IMR-90 (cell line): ENCODE measurements around the gene ZCWPW1. TPM values are rescaled to one million over a fixed set of nuclear protein-coding genes. Genes with fewer than 3 reads are reported as not detected.

Experiments
- ATAC-seq: fragments of 200-7000 bp; cut with Tn5 transposase; 2 replicates; pipeline ENCODE4 v1.9.1; 2020; ENCODE audit warnings: low read depth, mild to moderate bottlenecking, moderate library complexity
- BruUV-seq: library from RNA; stranded (reverse); fragments of 400-500 nt; replicated peaks from 2 replicates; lab custom pipeline; 2021; lab: Mats Ljungman, UMichigan
- CTCF ChIA-PET: fragments of 300-600 bp; formaldehyde crosslinking; extraction: SDS; loops from one replicate; lab custom pipeline; 2021; ENCODE audit warnings: antibody characterized with exemption; lab: Yijun Ruan, JAX
- POLR2A ChIA-PET: fragments of 300-600 bp; sonication (Branson Sonifier 250); formaldehyde crosslinking; loops from one replicate; lab custom pipeline; 2022; ENCODE audit warnings: antibody characterized with exemption; ENCODE audit not compliant: unreplicated experiment; lab: Charles Lee
- DNase-seq: peaks from one replicate; pipeline ENCODE4 v3.0.0; 2013
- H2AFZ ChIP-seq: replicated peaks from 2 replicates; pipeline ENCODE3; 2013; ENCODE audit warnings: low read length, mild to moderate bottlenecking; ENCODE audit not compliant: poor library complexity
- H2AK5ac ChIP-seq: 2 replicates; pipeline ENCODE4 v1.6.1; 2013; ENCODE audit warnings: low read depth, low read length, inconsistent platforms
- H2AK9ac ChIP-seq: replicated peaks from 2 replicates; pipeline ENCODE3; 2013; ENCODE audit warnings: mild to moderate bottlenecking, low read depth, low read length, moderate library complexity; ENCODE audit not compliant: poor library complexity
- H2BK120ac ChIP-seq: 2 replicates; pipeline ENCODE4 v1.6.1; 2013; ENCODE audit warnings: low read depth, low read length, inconsistent platforms
- H2BK15ac ChIP-seq: 3 replicates; pipeline ENCODE4 v1.6.1; 2013; ENCODE audit warnings: low read depth, low read length, inconsistent platforms
- H2BK20ac ChIP-seq: 2 replicates; pipeline ENCODE4 v1.6.1; 2013; ENCODE audit warnings: low read depth, mild to moderate bottlenecking, inconsistent platforms, low read length, moderate library complexity
- H2BK5ac ChIP-seq: 2 replicates; pipeline ENCODE4 v1.6.1; 2013; ENCODE audit warnings: mild to moderate bottlenecking, low read depth, low read length, inconsistent platforms; ENCODE audit not compliant: poor library complexity, severe bottlenecking
- H3K14ac ChIP-seq: replicated peaks from 2 replicates; pipeline ENCODE4 v1.6.1; 2013; ENCODE audit warnings: low read depth, low read length, inconsistent platforms
- H3K18ac ChIP-seq: 2 replicates; pipeline ENCODE4 v1.6.1; 2013; ENCODE audit warnings: low read depth, low read length, control low read depth
- H3K23ac ChIP-seq: 2 replicates; pipeline ENCODE4 v1.6.1; 2013; ENCODE audit warnings: low read depth, low read length, inconsistent platforms
- H3K27ac ChIP-seq: 2 replicates; pipeline ENCODE4 v1.5.1; 2013; ENCODE audit warnings: mild to moderate bottlenecking, control low read depth, low read length; ENCODE audit not compliant: insufficient read depth
- H3K27me3 ChIP-seq: 2 replicates; pipeline ENCODE4 v1.6.1; 2013; ENCODE audit warnings: low read length; ENCODE audit not compliant: control insufficient read depth, insufficient read depth
- H3K36me3 ChIP-seq: 2 replicates; pipeline ENCODE4 v1.6.1; 2013; ENCODE audit warnings: low read length, mixed read lengths; ENCODE audit not compliant: control insufficient read depth, insufficient read depth
- H3K4ac ChIP-seq: 2 replicates; pipeline ENCODE4 v1.6.1; 2013; ENCODE audit warnings: low read depth, low read length, inconsistent platforms
- H3K4me1 ChIP-seq: 2 replicates; pipeline ENCODE4 v1.6.1; 2013; ENCODE audit warnings: low read length, mixed read lengths; ENCODE audit not compliant: control insufficient read depth, insufficient read depth
- H3K4me2 ChIP-seq: 2 replicates; pipeline ENCODE4 v1.6.1; 2013; ENCODE audit warnings: low read depth, mild to moderate bottlenecking, control low read depth, low read length, moderate library complexity
- H3K4me3 ChIP-seq: 2 replicates; pipeline ENCODE4 v1.5.1; 2013; ENCODE audit warnings: low read depth, mild to moderate bottlenecking, control low read depth, low read length, moderate library complexity; ENCODE audit not compliant: insufficient read depth
- H3K56ac ChIP-seq: 2 replicates; pipeline ENCODE4 v1.6.1; 2013; ENCODE audit warnings: low read length, inconsistent platforms; ENCODE audit not compliant: insufficient read depth; ENCODE audit errors: extremely low read depth
- H3K79me1 ChIP-seq, 2 experiments: 2 replicates each; pipeline ENCODE4 v1.6.1; 2013; ENCODE audit warnings: low read length in 2 of 2, inconsistent platforms in 1 of 2, low read depth in 1 of 2
- H3K9ac ChIP-seq: 2 replicates; pipeline ENCODE4 v1.6.1; 2013; ENCODE audit warnings: low read depth, low read length, control low read depth
- H3K9me1 ChIP-seq: 2 replicates; pipeline ENCODE4 v1.6.1; 2013; ENCODE audit warnings: low read length, inconsistent platforms; ENCODE audit not compliant: insufficient read depth
- H3K9me3 ChIP-seq: 2 replicates; pipeline ENCODE4 v1.6.1; 2013; ENCODE audit warnings: low read length; ENCODE audit not compliant: control insufficient read depth, insufficient read depth
- H4K20me1 ChIP-seq: 2 replicates; pipeline ENCODE4 v1.6.1; 2013; ENCODE audit warnings: low read length, inconsistent platforms; ENCODE audit not compliant: insufficient read depth
- H4K5ac ChIP-seq: 2 replicates; pipeline ENCODE4 v1.6.1; 2013; ENCODE audit warnings: mild to moderate bottlenecking, low read depth, low read length, control low read depth
- H4K8ac ChIP-seq, 2 experiments: 2 replicates each; pipeline ENCODE4 v1.6.1; 2013; ENCODE audit warnings: low read depth in 2 of 2, low read length in 2 of 2, control low read depth in 1 of 2, inconsistent platforms in 1 of 2
- H4K91ac ChIP-seq: 2 replicates; pipeline ENCODE4 v1.6.1; 2013; ENCODE audit warnings: low read depth, low read length, inconsistent platforms; ENCODE audit not compliant: insufficient read depth
- CEBPB ChIP-seq: IDR thresholded peaks from 2 replicates; pipeline ENCODE4 v1.6.1; 2012; ENCODE audit warnings: low read depth, low read length, improper control_type of control experiment
- CHD1 ChIP-seq: IDR thresholded peaks from 2 replicates; pipeline ENCODE4 v1.6.1; 2012; ENCODE audit warnings: low read depth, low read length, improper control_type of control experiment
- MXI1 ChIP-seq: IDR thresholded peaks from 2 replicates; pipeline ENCODE4 v1.6.1; 2012; ENCODE audit warnings: low read depth, mild to moderate bottlenecking, low read length, moderate library complexity, borderline replicate concordance
- POLR2A ChIP-seq: IDR thresholded peaks from 2 replicates; pipeline ENCODE4 v1.6.1; 2012; ENCODE audit warnings: mild to moderate bottlenecking, low read depth, low read length
- RAD21 ChIP-seq: IDR thresholded peaks from 2 replicates; pipeline ENCODE4 v1.6.1; 2012; ENCODE audit warnings: low read length, improper control_type of control experiment
- SMC3 ChIP-seq: fragments of 150-350 bp; IDR thresholded peaks from 2 replicates; pipeline ENCODE4 v1.6.1; 2016; ENCODE audit warnings: low read depth, mild to moderate bottlenecking, antibody characterized with exemption, low read length, moderate library complexity
- WGBS, 2 experiments: methylation state at CpG; one replicate each; pipeline versions ENCODE4 v1.1.5 to v1.1.7; 2013; ENCODE audit warnings: missing lambda C conversion rate in 2 of 2; ENCODE audit not compliant: insufficient read length in 1 of 2; ENCODE audit errors: extremely low coverage in 2 of 2; 5-methylcytosine and 5-hydroxymethylcytosine counted together
- dilution Hi-C: fragments of 300-500 bp; cut with HindIII; formaldehyde crosslinking; loops from one replicate; pipeline ENCODE4 v1.14.3; 2018; ENCODE audit warnings: low sequenced_read_pairs; ENCODE audit not compliant: unreplicated experiment
- in situ Hi-C: fragments of 300-500 bp; cut with MboI; formaldehyde crosslinking; loops from 3 replicates; pipeline ENCODE4 v1.14.3; 2019; ENCODE audit warnings: low sequenced_read_pairs, inconsistent platforms, mixed read lengths
- intact Hi-C: fragments of 100-400 bp; cut with micrococcal nuclease; formaldehyde crosslinking; loops from 2 replicates; pipeline ENCODE4 v1.10.0; 2022
- polyA plus RNA-seq, 3 experiments: library from polyadenylated mRNA; depleted of rRNA; stranded (reverse); fragments of >200 nt; gene quantifications; 2 replicates each; pipeline ENCODE4 v1.2.3, GENCODE V29; 2012; ENCODE audit warnings: low replicate concordance in 1 of 3
- total RNA-seq: library from RNA; depleted of rRNA; stranded (reverse); fragments of >200 nt; gene quantifications from 2 replicates; pipeline ENCODE4 v1.2.3, GENCODE V29; 2012

Gene ZCWPW1
- total and polyA plus RNA-seq, 2 of the 4 experiments (the other 2 are of a cell fraction) = 0.72 to 1.3 TPM

DNA sequence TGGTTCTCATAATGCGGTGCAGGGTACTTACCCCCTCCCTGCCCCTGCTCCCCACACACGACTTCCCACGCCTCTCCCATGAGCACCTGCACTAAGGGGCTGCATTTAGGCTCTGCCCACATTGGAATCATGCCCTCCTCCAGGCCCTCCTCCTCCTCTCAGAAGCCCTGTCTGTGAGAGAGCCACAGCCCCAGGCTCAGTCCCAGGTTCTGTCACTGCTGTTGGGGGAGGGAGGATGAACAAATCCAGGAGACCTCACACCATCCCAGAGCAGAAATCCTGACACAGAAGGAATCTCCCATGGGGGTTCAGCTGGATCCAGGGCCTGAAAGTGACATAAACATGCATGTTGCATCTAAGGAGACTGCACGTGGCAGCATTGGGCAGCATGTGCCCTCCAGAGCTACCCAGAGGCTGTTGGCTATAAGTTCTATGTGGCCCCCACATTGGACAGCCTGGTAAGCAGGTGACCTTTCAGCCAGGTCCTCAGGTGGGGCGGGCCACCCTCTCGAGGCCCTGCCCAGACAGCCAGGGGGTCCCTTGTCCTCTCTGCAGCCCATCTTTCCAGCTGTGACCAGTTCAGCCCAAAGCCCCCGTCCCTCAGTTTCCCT, 56.8 kb downstream of the ZCWPW1 start:
- H3K27ac ChIP-seq = no peak overlapping the region; the same call in 1 of the 2 replicates
- H2AFZ ChIP-seq = peak overlapping the region; percentile 43
- H3K4ac ChIP-seq = peak overlapping the region; percentile 79; the same call in 1 of the 2 replicates
- H4K5ac ChIP-seq = peak overlapping the region; percentile 95
- ATAC-seq (no peak), DNase-seq (no peak)
- H3K9me1 ChIP-seq = 0 out of 2 replicates have a peak, but pooled peaks cover 6% of the 10 kb centered on the region
- peak overlapping the region; percentile 42 for H2AK9ac ChIP-seq
- no peak overlapping the region for H3K4me2 ChIP-seq
- peaks cover 2% of the 10 kb centered on the region; the same call in 1 of the 2 replicates for H3K36me3 ChIP-seq
- no peak overlapping the region for H3K4me3 ChIP-seq
- H4K8ac ChIP-seq = peak overlapping the region; percentile 62 to 74; a peak in 3 of 4 replicates
- H2BK20ac ChIP-seq = 0 out of 2 replicates have a peak overlapping the region, but pooled peaks have one; percentile 48
- H3K18ac ChIP-seq = no peak overlapping the region
- ChIA-PET CTCF (no interaction called here), POLR2A (no interaction called here)
- no peaks in the 10 kb centered on the region for H3K27me3 ChIP-seq
- peak overlapping the region; percentile 51; the same call in 1 of the 2 replicates for H2AK5ac ChIP-seq
- peak overlapping the region; percentile 43; the same call in 1 of the 2 replicates for H4K91ac ChIP-seq
- dilution Hi-C loops = no loop called here
- 0 out of 2 replicates have a peak overlapping the region, but pooled peaks have one; percentile 3 for H2BK120ac ChIP-seq
- 71% methylated on average over 2 of the region's 7 CpGs; no CpG with 5 or more reads in 1 of the 2 experiments for WGBS, 2 experiments
- intact Hi-C loops = no loop called here
- H3K56ac ChIP-seq = no peak overlapping the region
- H2BK5ac ChIP-seq = no peak overlapping the region
- TF ChIP-seq POLR2A (no peak; the same call in 1 of the 2 replicates), CHD1 (no peak), CEBPB (no peak), SMC3 (no peak), MXI1 (no peak), RAD21 (no peak)
- H3K9me3 ChIP-seq = no peaks in the 10 kb centered on the region
- no TSS peak for BruUV-seq
- H3K23ac ChIP-seq = no peak overlapping the region
- peak overlapping the region; percentile 89 for H3K14ac ChIP-seq
- H2BK15ac ChIP-seq = 0 out of 3 replicates have a peak overlapping the region, but pooled peaks have one; percentile 26
- peaks cover 8% of the 10 kb centered on the region for H3K4me1 ChIP-seq
- H3K9ac ChIP-seq = 0 out of 2 replicates have a peak overlapping the region, but pooled peaks have one; percentile 23
- in situ Hi-C loops = no loop called here
- H3K79me1 ChIP-seq = no peaks in the 10 kb centered on the region
- H4K20me1 ChIP-seq = no peaks in the 10 kb centered on the region
